GM19324 (cell line): Measurements from ENCODE around the gene TANGO2.

Experiments used
- ATAC-seq: cut with Tn5 transposase; IDR thresholded peaks from one replicate; pipeline ENCODE4 v1.9.1; 2021; ENCODE audit warnings: mild to moderate bottlenecking, moderate library complexity; ENCODE audit not compliant: unreplicated experiment, low FRiP score

TANGO2 gene, protein sequence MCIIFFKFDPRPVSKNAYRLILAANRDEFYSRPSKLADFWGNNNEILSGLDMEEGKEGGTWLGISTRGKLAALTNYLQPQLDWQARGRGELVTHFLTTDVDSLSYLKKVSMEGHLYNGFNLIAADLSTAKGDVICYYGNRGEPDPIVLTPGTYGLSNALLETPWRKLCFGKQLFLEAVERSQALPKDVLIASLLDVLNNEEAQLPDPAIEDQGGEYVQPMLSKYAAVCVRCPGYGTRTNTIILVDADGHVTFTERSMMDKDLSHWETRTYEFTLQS

DNA sequence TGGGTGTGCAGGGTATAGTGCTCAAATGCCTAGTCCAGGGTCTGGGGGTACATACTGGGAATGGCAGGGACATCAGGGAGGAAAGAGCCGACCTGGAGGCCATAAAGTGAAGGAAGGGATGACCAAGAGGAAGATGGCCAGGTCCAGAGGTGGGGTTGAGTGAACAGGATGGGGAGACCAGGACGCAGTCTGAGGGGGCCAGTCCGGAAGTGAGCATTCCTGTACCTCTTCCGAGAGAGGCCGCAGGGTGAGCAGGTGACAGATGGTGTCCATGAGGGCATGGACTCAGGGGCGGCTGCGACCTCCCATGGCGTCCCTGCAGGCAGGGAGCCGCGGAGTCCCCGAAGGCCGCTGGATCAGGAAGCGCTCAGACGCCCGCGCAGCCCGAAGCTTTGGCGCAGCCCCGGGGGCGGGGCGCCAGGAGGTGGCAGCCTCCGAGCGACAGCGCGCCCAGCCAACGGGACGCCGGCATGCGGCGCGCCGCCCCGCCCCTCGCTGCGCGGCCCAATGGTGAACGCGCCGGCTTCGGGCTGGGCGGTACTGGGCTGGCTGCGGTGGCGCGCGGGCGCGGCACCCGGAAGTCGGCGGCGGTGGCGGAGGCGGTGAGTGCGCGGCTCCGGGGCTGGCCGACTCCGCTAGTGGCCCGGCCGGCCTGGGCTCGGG, at the start of gene TANGO2:
TANGO2 (plus strand) TSS at position 578 of the 663 bp plus-strand sequence. CDS start 15,689 bp downstream, outside the sequence.
- peak; percentile 77 for ATAC-seq

DNA sequence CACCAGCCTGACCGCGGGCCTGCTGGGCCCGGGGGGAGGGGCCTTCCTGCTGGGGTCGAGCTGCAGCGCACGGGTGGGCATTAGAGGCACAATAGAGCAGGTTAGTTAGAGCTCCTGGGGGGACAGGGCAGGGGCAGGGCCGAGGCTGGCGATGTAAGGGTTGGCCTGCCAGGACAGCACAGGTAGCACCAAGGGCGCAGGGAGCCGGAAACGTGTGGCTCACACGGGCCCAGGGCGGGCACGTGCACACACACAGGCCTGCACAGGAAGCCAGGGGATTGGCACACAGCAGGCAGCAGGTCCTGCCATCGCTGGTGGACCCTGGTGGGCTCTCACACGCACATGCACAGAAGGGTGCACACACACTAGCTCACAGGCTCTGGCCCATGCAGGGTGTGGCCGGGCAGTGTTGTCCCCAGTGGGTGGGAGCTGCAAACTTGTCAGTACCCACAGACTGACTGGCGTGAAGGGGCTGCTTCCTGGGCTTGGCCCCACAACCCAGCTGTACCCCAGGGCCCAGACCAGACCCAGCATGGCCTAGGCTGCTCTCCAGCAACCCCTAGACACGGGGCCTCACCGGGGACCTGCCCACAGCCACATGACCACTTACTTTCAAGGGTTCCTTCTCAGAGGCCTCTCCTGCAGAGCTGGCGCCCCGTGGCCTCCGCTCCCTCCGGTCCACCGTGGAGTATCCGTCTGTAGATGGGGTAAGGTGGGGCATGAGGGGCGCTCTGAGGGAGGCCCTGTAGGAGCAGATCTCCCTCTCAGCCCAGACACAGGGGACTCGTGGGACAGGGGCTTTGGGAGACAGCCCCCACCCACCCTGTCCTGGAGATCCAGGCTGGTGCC, 49.4 kb upstream of the TANGO2 start:
- ATAC-seq, result no peak

DNA sequence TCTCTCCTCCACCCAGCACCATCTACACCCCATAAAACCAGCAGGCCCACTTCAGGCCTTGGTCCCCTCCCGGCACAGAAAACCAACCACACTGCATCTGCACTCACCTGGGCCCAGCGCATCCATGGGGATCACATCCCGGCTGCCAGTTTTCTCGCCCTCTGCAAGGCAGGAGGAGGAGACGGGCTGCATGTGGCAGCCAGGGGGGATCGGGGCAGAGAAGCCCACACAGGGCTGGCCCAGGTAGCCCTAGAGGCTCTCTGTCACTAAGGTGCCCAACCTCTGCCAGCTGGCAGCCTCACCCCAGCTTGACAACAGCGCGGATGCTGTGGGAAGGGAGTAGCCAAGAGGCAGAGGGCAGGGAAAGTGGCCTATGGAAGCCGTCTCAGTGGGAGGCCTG, 48.7 kb upstream of the TANGO2 start:
- ATAC-seq, result no peak

DNA sequence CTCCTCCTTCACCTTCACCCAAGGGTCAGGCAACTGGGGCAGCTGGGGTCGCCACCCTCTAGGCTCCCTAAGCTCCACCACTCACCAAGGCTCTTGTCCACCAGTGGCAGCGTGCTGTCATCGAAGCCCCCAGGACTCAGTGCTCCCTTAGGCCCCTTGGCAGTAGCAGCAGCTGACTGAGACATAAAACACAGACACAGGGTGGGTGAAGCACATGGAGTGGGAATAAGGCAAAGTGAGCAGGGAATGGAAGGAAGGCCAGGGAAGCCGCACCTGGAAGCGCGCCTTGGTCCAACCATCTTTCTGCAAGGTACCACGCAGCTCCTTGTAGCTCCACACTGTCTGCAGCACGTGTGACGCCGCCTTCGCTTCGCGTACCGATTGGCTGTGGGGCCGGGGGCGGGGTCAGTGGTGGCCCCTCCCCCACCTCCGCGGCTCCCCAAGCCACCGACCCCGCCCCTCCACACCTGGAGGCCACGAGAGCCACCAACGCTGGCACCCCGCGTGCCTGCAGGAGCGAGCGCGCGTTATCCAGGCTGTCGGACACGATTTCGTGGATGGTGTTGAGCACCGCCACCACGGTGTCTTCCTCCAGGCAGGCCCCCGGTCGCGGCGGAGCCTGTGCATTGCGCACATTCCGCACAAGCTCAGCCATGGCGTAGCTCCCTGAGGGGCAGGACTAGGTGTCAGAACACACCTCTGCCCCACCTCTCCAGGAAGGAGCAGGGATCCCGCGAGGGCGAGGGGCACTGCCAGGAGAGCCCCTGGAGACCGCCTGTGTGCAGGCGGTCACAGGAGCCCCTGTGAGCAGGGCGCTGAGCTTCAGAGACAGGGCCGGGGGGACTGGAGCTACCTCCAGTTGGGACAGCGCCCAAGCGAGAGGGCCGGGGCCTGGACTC, 48.0 kb upstream of the TANGO2 start:
- ATAC-seq, result no peak

DNA sequence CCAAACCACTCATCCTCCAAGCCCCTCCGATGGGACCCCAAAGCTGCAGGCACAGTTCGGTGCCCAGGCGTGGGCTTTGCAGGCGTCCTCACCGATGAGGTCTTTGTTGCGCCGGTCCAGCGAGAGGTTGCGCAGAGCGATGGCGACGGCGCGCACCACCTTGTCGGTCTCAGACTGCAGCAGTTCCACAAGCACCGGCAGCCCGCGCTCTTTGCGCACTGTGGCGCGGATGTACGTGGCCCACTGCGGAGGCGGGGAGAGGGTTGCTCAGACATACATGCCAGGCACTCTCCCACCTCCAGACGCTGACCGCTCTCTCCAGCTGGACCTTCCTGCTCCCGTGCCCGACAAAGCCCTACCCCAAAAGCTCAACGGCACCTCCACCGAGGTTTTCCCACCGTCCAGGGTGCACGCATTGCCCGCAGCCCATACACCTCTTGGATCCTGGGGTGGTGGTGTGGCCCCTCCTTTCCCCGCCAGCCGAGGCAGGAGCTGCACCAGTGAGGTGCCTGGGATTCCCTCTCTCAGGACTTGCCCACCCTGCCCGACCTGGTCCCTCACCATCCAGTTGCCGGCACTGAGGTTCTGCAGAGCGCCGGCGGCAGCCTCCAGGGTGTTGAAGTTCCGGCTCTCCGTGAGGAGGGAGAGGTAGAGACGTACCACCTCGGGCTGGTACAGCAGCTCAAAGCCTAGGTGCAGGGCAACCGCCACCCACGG, 47.2 kb upstream of the TANGO2 start:
- ATAC-seq, result no peak

DNA sequence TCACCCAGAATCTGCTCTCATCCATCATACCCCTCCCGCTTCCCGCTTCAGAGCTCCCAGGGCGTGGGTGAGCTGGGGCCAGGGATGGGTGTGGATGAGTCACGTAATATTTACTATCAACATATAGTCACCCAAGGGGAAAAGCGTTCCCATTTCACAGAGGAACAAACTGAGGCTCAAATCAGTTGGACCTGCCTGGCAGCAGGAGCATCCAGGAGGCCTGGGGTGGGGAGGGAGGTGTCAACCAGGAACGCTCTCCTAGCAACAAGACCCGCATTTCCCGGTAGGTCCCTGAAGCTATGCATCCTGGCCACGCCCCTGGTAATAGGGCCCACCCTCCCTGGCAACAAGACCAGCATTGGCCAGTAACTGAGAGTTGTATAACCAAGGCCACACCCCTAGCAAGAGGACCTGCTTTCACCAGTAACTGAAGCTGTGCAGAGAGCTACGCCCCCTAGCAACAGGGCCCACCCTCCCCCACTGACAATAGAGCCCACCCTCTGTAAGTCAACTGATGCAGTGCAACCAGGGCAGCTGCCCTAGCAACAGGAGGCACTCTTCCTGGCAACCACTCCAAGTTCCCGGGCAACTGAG, 46.5 kb upstream of the TANGO2 start:
- no peak for ATAC-seq

DNA sequence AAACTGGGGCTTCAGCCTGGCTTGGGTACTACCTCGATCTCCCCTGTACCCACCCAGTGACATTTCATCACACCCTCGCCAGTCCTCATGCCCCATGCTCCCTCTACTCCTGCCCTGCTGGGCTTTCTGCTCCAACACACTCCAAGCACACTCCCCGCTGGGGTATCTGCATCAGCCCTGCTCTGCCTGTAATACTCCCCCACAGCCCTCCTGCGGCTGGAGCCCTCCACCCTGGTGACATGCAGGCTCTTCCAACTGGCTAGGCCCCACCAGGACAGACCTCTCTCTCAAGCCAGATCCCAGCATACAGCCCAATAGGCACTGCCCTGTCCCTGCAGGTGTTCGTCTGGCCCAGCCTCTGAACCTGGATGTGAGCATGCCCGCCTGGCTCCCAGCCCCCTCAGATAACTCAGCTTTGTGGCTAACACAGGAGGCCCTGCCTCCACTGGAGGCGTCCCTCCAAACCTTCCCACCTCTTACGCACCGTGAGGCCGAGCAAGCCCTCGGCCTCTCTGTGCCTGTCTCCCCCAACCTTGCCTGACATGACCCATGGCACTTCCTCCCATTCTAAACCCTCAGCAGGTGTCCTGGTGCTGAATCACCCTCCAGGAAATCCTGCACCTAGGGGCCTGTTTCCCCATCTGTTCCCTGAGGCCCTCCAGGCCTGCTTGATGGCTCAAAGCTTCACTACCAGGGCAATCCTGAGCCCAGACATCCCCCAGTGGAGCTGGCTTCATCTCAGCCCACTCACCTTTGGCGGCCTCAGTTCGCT, 45.8 kb upstream of the TANGO2 start:
- ATAC-seq, result no peak

DNA sequence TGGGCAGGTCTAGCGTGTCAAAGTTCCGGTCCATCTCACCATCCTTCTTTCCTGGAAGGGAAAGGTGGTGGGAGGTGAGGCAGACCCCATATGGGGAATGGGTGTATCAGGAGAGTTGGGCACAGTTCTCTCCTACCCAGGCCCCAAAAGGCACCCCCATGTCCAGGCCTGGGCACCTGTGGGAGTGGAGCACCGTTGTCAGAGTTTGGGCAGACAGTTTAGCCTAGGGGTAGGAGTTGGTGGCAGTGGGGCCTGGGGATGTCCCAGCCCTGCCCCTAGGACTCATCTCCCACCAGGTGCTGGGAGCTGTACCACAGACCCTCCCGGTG, 45.2 kb upstream of the TANGO2 start:
- ATAC-seq, result no peak

DNA sequence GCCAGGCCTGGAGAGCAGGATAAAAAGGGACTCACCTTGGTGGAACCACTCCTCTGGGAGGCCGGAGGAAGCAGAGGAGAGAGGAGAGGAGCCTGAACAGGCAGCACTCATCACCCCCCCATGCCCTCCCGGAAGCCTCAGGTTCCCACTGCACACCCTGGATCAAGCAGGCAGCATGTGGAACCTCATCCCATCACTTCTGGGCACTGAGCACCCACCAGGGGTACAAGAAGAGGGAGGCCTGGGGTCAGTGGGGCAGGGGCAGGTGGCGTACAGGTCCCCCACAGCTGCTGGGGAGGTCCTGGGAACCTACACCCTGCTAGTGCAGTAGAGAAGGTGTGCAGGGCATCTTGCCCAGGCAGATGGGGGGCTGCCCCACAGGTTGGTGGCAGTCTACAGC, 44.2 kb upstream of the TANGO2 start:
- ATAC-seq, result no peak

DNA sequence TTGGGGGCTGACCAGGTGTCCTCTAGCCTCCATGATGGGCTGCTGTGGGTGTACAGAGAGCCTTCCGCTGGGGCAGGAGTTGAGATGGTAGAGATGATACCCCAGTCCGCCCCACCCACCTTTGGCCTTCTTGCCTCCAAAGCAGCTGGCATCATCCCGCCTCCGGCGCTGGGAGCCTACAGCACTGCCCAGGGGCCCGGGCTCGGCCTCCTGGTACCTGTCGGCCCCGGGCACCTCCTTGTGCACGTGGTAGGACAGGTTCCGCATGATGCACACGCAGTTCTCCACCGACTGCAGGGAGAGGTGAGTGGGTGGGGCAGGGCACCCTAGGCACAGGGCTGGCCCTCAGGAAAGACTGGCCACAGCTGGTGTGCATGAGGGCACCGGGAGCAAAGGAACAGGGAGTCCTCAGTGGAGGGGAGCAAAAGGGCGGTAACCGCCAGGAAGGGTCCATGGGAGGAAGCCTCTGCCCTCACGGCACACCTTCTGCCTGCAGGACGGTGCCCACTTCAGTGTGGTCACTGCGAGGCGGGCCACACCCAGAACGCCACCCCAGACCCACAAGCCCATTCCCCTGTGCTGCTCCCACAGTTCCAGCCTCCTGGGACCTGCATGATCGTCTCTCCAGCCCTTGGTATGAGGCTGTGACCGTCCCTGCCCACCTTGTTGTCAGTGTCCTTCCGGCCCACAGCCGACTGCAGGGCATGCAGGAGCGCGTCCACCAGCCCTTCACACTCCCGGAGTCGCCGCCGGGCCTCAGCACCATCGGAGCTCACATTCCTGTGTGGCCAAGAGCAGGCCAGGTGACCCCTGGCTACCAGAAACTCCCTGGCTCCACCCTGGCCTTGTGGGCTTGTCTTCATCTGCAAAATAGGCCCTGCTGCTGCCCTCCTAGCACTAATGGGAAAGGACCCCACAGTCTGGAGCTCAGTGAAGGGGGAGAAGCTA, 43.3 kb upstream of the TANGO2 start:
- ATAC-seq, result no peak

DNA sequence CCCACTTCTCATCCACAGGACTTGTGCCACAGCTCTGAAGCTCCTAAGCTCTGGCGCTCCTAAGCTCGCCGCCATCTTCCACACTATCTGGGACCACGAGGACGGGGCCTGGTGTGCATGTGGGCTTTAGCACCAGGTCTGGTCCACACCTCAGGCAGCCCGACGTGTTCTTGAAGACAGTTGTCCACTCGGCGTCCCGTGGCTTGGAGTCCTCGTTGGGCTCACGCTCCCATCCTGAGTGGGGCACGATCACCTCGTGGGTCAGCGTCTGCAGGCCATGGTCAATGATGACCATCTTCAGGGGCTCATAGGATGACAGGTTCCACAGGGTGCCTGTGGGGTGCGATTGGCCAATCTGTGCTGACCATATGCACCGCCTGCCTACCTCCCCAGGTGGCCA, 42.2 kb upstream of the TANGO2 start:
- ATAC-seq, result no peak

DNA sequence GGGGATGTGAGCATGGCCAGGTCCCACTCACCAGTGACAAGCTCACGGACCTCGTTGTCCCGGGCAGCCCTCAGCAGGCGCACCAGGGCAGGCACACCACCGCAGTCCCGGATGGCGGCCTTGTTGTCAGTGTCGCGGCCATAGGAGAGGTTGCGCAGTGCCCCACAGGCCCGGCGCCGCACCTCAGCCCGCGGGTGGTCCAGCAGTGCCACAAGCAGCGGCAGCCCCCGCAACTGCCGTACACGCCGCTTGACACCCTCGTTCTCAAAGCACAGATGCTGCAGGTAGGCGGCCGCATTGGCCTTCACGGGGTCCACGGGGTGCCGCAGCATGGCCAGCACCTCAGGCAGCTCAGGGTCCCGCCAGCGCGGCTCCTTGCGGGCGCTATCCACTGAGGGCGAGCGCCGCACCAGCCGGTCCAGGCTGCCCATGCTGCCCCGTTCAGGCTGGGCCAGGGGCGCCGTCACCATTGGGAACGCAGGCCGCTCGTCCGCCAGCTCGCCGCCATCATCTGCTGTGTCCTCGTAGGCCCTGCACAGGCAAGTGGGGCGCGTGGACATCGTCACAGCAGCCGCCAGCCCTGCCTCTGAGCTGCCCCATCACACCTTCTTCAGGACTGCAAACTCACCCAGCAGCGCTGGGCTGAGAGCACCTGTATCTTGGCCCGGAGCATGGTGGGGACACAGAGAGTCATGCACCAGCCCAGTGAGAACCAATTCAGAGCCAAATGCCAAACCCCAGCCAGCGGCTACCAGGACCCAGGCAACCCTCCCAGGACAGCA, 41.0 kb upstream of the TANGO2 start:
- ATAC-seq, result no peak

DNA sequence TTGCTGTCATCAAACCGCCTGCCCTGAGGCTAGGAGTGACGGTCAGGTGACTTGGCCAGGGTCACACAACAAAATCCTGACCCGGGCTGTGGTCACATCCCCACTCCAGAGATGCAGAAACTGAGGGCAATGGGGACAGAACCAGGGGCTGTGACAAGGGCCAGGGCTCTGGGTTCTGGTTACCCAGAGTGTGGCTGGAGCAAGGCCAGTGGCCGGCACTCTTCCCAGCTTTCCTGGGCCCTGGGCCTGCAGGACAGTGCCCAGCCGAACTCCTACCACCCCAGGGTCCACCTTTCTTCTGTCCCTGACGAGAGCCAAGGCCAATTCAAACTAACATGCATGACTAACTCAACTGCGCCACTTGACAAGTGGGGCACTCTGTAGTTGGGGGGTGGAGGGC, 40.1 kb upstream of the TANGO2 start:
- ATAC-seq, result no peak

DNA sequence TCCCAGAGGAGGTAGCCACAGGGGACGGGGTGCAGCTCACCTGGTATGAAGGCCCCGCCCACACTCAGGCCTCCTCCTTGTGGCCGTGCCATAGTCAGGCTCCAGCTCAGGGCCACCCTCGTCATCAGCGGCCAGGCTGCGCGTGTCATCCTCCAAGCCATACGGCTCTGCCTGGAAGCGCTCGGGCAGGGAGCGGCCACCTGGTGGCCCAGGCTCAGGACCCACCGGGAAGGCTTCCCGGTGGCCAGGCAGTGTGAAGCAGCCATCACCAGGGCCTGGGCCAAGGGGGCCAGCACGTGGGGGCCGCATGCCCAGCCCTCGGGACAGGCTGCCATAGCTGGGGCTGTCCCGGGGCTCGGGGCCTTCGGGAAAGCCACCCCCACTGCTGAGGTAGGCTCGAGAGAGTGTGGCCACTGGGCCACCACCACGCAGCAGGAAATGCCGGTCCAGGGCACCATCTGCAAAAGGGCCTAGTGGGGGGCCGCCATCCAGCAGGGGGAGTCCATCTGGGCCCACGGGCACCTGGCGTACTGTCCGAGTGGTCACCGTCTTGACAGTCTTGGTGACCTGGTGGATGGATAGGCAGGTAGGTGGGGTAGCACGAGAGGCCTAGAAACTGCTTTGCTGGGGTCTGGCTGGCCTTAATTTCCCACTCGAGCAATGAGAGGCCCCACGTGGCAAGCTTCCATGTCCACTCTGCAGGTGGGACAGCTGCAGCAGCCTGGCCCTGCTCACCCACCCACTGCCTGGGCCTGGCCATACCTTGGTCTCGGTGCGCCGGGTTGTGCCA, 39.5 kb upstream of the TANGO2 start:
- ATAC-seq, result no peak

DNA sequence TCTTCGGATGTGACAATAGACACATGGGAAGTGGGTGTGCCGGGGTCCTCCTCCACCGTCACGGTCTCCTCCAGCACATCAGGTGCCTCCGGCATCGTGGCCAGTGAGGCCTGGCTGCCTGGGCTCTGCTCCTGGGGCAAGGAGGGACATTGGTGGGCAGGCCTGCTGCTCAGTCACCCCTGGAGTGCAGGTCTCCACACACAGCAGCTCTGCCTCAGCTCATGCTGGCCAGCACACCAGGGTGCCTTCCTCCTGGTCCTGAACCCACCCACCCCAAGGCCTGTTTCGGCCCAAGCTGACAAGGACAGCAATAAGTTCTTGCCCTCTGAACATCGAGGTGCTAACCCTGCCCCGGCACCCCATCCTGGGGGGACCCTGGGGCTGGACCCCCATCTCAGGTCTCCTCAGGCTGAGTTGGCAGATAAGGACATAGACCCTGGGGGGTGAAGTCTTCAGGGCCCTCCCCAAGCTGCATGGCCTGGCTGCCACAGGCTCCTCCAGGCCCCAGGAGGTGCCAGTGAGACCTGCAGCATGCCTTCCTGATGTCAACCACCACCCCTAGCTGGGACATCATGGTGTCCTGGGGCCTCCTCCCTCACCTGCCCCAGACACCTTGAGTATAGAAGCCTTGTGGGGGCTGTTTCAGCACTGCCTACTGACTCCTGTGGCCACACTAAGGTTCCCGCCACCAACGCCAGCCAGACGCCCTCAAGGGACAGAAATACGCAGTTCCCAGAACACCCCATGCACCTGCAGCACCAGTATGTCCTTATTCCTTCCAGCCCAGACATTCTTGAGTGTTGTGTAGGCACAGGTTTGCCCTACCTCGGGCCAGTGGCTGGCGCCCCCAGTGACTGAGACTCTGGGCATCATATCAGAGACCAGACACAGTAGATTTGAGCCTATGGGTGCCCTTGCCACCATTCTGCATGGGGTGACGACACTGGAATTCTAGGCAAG, 38.7 kb upstream of the TANGO2 start:
- no peak for ATAC-seq
